Duodenal mucosa (tissue), 2 donors: Measurements from ENCODE around the gene TTLL3.
A peak's percentile ranks its signal among the peaks of the same experiment; 100 is the strongest.

ENCODE experiments used
- H3K27ac ChIP-seq: one replicate; pipeline ENCODE4 v1.7.0; 2013; ENCODE audit warnings: low read depth, low read length
- H3K27me3 ChIP-seq, 2 donors: one replicate each; pipeline ENCODE4 v1.7.0; 2013; ENCODE audit warnings: low read length in 2 of 2, control low read depth in 1 of 2; ENCODE audit not compliant: insufficient read depth in 2 of 2, control insufficient read depth in 1 of 2
- H3K36me3 ChIP-seq, 2 donors: one replicate each; pipeline ENCODE4 v1.7.0; 2013; ENCODE audit warnings: low read length in 2 of 2, control low read depth in 1 of 2; ENCODE audit not compliant: insufficient read depth in 2 of 2, control insufficient read depth in 1 of 2
- H3K4me1 ChIP-seq, 2 donors: one replicate each; pipeline ENCODE4 v1.7.0; 2013; ENCODE audit warnings: low read length in 2 of 2, control low read depth in 1 of 2; ENCODE audit not compliant: insufficient read depth in 2 of 2, control insufficient read depth in 1 of 2
- H3K4me3 ChIP-seq, 2 donors: one replicate each; pipeline ENCODE4 v1.7.0; 2013; ENCODE audit warnings: low read length in 2 of 2, low read depth in 1 of 2
- H3K9ac ChIP-seq, 2 donors: one replicate each; pipeline ENCODE4 v1.7.0; 2013; ENCODE audit warnings: low read length in 2 of 2, low read depth in 1 of 2
- H3K9me3 ChIP-seq, 2 donors: one replicate each; pipeline ENCODE4 v1.7.0; 2013; ENCODE audit warnings: low read length in 2 of 2, control low read depth in 1 of 2; ENCODE audit not compliant: control insufficient read depth in 1 of 2

Gene TTLL3

GRCh38 chr3:9806137-9806536 is 3.9 kb upstream of the TTLL3 start:
- Histone ChIP-seq H3K36me3 (peaks cover 34 to 57% of the 10 kb centered on the region in 2 donors), H3K4me3 (no peak overlapping the region), H3K9me3 (no peaks in the 10 kb centered on the region), H3K27me3 (no peaks in the 10 kb centered on the region), H3K9ac (no peak overlapping the region), H3K27ac (no peak overlapping the region), H3K4me1 (peaks cover 34 to 48% of the 10 kb centered on the region in 2 donors)

- no peaks in the 10 kb centered on the region for H3K27me3 ChIP-seq
- H3K9me3 ChIP-seq = no peaks in the 10 kb centered on the region
- H3K4me3 ChIP-seq = no peak overlapping the region
- H3K36me3 ChIP-seq = peaks cover 28 to 49% of the 10 kb centered on the region in 2 donors
- peaks cover 34 to 48% of the 10 kb centered on the region in 2 donors for H3K4me1 ChIP-seq
- no peak overlapping the region for H3K9ac ChIP-seq
- no peak overlapping the region for H3K27ac ChIP-seq
Observed at GRCh38 chr3:9806688-9807589, 3.1 kb upstream of the TTLL3 start.

GRCh38 chr3:9807981-9808344 is 2.1 kb upstream of the TTLL3 start:
- Histone ChIP-seq H3K9ac (no peak overlapping the region), H3K4me3 (no peak overlapping the region), H3K9me3 (no peaks in the 10 kb centered on the region), H3K4me1 (peaks cover 34 to 48% of the 10 kb centered on the region in 2 donors), H3K27ac (no peak overlapping the region), H3K36me3 (peaks cover 28 to 45% of the 10 kb centered on the region in 2 donors), H3K27me3 (no peaks in the 10 kb centered on the region)

GRCh38 chr3:9808345-9809037 is 1.6 kb upstream of the TTLL3 start:
- H3K27ac ChIP-seq = peak overlapping the region; percentile 96
- H3K4me1 ChIP-seq = peaks cover 30 to 42% of the 10 kb centered on the region in 2 donors
- H3K9ac ChIP-seq = peak overlapping the region in 1 of 2 donors; percentile 71
- H3K36me3 ChIP-seq = peaks cover 23 to 40% of the 10 kb centered on the region in 2 donors
- no peaks in the 10 kb centered on the region for H3K27me3 ChIP-seq
- peak overlapping the region in 1 of 2 donors; percentile 79 for H3K4me3 ChIP-seq
- H3K9me3 ChIP-seq = no peaks in the 10 kb centered on the region

- peak overlapping the region; percentile 70 to 71 for H3K9ac ChIP-seq
- H3K9me3 ChIP-seq = no peaks in the 10 kb centered on the region
- H3K27me3 ChIP-seq = no peaks in the 10 kb centered on the region
- H3K4me1 ChIP-seq = peaks cover 23 to 35% of the 10 kb centered on the region in 2 donors
- H3K4me3 ChIP-seq = peak overlapping the region; percentile 78 to 79
- H3K27ac ChIP-seq = peak overlapping the region; percentile 96
- peaks cover 16 to 33% of the 10 kb centered on the region in 2 donors for H3K36me3 ChIP-seq
Observed at GRCh38 chr3:9809239-9809614, 835 bp upstream of the TTLL3 start.

- no peaks in the 10 kb centered on the region for H3K9me3 ChIP-seq
- H3K27me3 ChIP-seq = no peaks in the 10 kb centered on the region
- H3K4me3 ChIP-seq = peak overlapping the region; percentile 78 to 79
- H3K36me3 ChIP-seq = peaks cover 6 to 22% of the 10 kb centered on the region in 2 donors
- no peak overlapping the region for H3K27ac ChIP-seq
- H3K9ac ChIP-seq = peak overlapping the region; percentile 70 to 71
- H3K4me1 ChIP-seq = peaks cover 18 to 23% of the 10 kb centered on the region in 2 donors
Observed at GRCh38 chr3:9810433-9810770, 340 bp downstream of the TTLL3 start.

GRCh38 chr3:9810846-9811245 is 784 bp downstream of the TTLL3 start:
- Histone ChIP-seq H3K27ac (no peak overlapping the region), H3K4me1 (peaks cover 18 to 23% of the 10 kb centered on the region in 2 donors), H3K36me3 (peaks cover 2 to 18% of the 10 kb centered on the region in 2 donors), H3K4me3 (peak overlapping the region; percentile 78 to 79), H3K9me3 (no peaks in the 10 kb centered on the region), H3K27me3 (no peaks in the 10 kb centered on the region), H3K9ac (peak overlapping the region in 1 of 2 donors; percentile 71)

GRCh38 chr3:9812870-9813483 is 2.9 kb downstream of the TTLL3 start:
- Histone ChIP-seq H3K4me3 (no peak overlapping the region), H3K36me3 (peaks cover 0 to 5% of the 10 kb centered on the region in 2 donors)

GRCh38 chr3:9815986-9816385 is 5.9 kb downstream of the TTLL3 start:
- Histone ChIP-seq H3K4me1 (peaks cover under 1% of the 10 kb centered on the region in 2 donors), H3K27me3 (no peaks in the 10 kb centered on the region), H3K27ac (no peak overlapping the region), H3K9ac (no peak overlapping the region), H3K36me3 (peaks cover 0 to 5% of the 10 kb centered on the region in 2 donors), H3K9me3 (no peaks in the 10 kb centered on the region), H3K4me3 (no peak overlapping the region)

More at GRCh38 chr3:9812870-9813483, 2.9 kb downstream of the TTLL3 start:
- Histone ChIP-seq H3K27me3 (no peaks in the 10 kb centered on the region), H3K27ac (no peak overlapping the region), H3K4me1 (peaks cover 18 to 23% of the 10 kb centered on the region in 2 donors), H3K9ac (no peak overlapping the region), H3K9me3 (no peaks in the 10 kb centered on the region)

- Histone ChIP-seq H3K9me3 (no peaks in the 10 kb centered on the region), H3K27me3 (no peaks in the 10 kb centered on the region), H3K27ac (no peak overlapping the region), H3K36me3 (peaks cover 0 to 5% of the 10 kb centered on the region in 2 donors), H3K9ac (no peak overlapping the region), H3K4me3 (no peak overlapping the region), H3K4me1 (no peaks in the 10 kb centered on the region)
Observed at GRCh38 chr3:9817436-9817835, 7.4 kb downstream of the TTLL3 start.
